ENCODE data around the gene ITGA2B.
"Not testable (repeated sequence)": the region's sequence is repeated elsewhere in the genome, so short reads cannot be mapped to it uniquely, and the experiment has no call there.

Gene ITGA2B

DNA sequence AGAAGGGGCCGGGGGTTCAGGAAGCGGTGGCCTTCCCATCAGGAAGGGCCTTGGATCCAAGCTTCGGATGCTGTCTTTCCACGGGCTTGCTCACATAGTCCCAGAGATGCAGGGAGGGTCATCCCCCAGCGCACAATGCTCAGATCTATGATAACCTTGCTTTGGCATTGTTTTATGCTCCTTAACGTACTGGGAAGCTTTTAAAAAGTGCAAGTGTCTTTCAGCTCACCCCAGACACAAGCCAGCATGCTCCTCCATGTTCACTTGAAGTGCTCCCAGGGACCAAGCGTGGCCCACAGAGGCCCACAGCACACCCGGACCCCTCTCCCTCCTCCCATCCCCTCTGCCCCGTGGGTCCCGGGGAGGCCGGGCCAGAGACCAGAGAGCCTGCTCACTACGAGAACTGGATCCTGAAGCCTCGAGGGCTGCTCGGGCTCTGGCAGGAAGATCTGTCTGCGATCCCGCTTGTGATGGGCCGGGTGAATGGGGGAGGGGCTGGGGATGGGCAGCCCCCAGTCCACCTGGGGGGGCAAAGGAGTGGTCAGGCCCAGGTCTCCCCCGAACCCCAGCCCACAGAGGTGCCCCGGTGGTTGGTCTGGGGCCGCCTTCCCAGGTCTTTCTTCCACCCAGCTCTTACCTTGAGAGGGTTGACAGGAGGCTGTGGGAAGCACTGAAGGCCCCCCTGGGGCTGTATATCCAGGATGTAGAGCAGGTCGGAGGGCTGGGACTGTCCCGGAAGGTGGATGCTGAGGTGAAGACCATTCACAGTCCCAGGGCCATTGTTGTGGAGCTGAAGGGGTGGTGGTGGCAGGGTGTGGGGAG is 14.0 kb downstream of the ITGA2B start:
- in situ Hi-C loops (cut with HindIII; ENCODE audit: low pct_ligation_motif_present, low pct_unique_long_range_greater_than_20kb, low sequenced_read_pairs), result no loop called here
- DNase-seq, result no peak

DNA sequence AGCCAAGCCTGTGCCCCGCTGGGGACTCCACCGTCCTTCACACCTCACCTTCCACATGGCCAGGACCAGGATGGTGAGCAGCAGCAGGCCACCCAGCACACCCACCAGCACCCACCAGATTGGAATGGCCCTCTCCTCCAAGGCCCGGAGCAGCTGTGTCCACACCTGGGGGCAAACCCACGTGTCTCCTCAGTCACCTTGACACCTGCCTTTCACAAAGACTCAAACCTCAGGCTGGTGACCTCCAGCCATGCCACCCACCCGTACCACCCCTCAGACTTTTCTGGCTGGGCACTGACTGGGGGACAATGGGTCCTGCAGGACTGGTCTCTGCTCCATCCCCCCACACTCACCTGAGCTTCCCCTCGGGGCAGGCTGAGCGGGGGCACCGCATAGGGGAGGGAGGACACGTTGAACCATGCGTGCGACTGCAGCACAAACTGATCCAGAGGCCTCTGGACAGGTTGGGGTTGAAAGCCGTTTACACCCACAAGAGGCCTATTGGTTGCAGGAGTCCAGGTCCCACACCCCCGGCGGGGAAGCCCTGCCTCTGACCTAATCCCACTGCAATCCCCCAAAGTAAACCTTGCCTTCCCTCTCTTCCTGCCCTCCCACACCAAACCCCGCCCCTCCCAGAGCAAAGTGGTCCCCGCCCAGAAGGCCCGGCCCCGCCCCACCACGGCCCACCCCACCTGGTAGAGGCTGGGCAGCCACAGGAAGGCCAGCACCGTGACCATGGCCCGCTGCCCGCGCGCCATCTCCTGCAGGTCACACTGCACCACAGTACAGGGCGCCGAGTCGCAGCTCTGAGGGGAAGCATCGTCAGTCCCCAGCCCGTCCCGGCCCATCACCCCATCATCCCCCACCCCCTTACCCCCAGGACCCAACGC is 14.9 kb downstream of the ITGA2B start:
- in situ Hi-C loops (cut with HindIII; ENCODE audit: low pct_ligation_motif_present, low pct_unique_long_range_greater_than_20kb, low sequenced_read_pairs), result no loop called here
- DNase-seq, result no peak

GRCh38 chr17:44372036-44372435 is 17.4 kb downstream of the ITGA2B start:
- no peak for DNase-seq
- in situ Hi-C loops (cut with HindIII; ENCODE audit: low pct_ligation_motif_present, low pct_unique_long_range_greater_than_20kb, low sequenced_read_pairs), result no loop called here

GRCh38 chr17:44369414-44370023 is 19.9 kb downstream of the ITGA2B start:
- in situ Hi-C loops (cut with HindIII; ENCODE audit: low pct_ligation_motif_present, low pct_unique_long_range_greater_than_20kb, low sequenced_read_pairs); DNase-seq: not testable (repeated sequence)

GRCh38 chr17:44368391-44369243 is 20.8 kb downstream of the ITGA2B start:
- in situ Hi-C loops (cut with HindIII; ENCODE audit: low pct_ligation_motif_present, low pct_unique_long_range_greater_than_20kb, low sequenced_read_pairs); DNase-seq: not testable (repeated sequence)

GRCh38 chr17:44367231-44367979 is 22.0 kb downstream of the ITGA2B start:
- in situ Hi-C loops (cut with HindIII; ENCODE audit: low pct_ligation_motif_present, low pct_unique_long_range_greater_than_20kb, low sequenced_read_pairs), result no loop called here
- DNase-seq, result no peak

GRCh38 chr17:44365051-44365450 is 24.4 kb downstream of the ITGA2B start:
- in situ Hi-C loops (cut with HindIII; ENCODE audit: low pct_ligation_motif_present, low pct_unique_long_range_greater_than_20kb, low sequenced_read_pairs), result not testable (repeated sequence)

DNA sequence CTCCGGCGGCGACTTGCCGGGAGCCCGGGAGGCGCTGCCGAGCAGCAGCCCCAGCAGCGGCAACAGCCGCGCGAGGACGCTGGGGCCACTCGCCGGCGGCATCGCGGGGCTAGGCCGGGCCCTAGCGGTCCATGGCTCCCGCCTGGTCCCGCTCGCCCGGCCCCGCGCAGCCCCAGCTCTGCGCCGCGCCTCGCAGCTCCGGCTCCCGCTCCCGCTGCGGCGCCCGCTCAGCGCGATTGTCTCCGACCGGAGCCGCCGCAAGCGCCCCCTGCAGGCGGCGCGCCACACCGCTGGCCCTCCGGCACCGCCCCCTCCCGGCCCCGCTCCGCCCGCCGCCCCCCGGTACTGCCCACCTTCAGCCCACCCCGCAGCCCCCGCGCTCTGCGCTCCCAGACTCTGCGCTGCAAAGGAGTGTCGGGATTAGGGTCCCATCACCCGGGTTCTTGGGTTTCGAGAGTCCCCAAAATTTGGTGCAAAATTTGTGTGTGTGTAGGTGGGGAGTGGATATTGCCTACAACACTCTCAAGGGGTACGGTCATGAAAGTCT is 25.8 kb downstream of the ITGA2B start, which contains the start of gene FAM171A2:
FAM171A2 (minus strand) TSS at position 241 of the 547 bp plus-strand sequence; CDS start at position 102, 139 bp downstream.
- peak; percentile 67 for DNase-seq
- in situ Hi-C loops (cut with HindIII; ENCODE audit: low pct_ligation_motif_present, low pct_unique_long_range_greater_than_20kb, low sequenced_read_pairs), result no loop called here

More at GRCh38 chr17:44365051-44365450, 24.4 kb downstream of the ITGA2B start:
- DNase-seq, result not testable (repeated sequence)

- DNase-seq, result peak; percentile 22
- in situ Hi-C loops (cut with HindIII; ENCODE audit: low pct_ligation_motif_present, low pct_unique_long_range_greater_than_20kb, low sequenced_read_pairs), result no loop called here
Measured at GRCh38 chr17:44362949-44363612, 26.4 kb downstream of the ITGA2B start.

DNA sequence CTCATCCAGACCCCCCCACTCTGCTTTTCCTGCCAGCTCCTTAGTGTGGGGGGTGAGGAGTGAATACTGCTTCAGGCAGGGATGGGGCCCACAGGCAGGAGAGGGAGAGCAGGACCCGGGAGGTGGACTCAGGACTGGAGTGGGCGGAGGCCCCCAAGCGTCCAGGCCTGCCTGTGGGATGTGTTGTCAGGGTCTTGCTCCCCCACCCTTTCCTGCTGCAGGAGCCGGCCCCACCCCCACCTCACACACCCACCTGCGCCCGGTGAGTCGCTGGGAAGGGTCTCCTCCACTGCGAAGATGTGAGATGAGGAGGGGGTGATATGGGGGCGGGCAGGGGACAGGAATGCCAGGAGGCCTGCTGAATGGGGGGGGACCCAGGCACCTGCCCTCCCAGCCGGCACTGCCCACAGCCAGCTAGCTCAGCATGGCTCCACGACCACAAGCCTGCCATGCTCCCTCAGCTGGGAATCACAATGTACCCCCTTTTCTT is 26.9 kb downstream of the ITGA2B start:
- in situ Hi-C loops (cut with HindIII; ENCODE audit: low pct_ligation_motif_present, low pct_unique_long_range_greater_than_20kb, low sequenced_read_pairs), result no loop called here
- no peak for DNase-seq

DNA sequence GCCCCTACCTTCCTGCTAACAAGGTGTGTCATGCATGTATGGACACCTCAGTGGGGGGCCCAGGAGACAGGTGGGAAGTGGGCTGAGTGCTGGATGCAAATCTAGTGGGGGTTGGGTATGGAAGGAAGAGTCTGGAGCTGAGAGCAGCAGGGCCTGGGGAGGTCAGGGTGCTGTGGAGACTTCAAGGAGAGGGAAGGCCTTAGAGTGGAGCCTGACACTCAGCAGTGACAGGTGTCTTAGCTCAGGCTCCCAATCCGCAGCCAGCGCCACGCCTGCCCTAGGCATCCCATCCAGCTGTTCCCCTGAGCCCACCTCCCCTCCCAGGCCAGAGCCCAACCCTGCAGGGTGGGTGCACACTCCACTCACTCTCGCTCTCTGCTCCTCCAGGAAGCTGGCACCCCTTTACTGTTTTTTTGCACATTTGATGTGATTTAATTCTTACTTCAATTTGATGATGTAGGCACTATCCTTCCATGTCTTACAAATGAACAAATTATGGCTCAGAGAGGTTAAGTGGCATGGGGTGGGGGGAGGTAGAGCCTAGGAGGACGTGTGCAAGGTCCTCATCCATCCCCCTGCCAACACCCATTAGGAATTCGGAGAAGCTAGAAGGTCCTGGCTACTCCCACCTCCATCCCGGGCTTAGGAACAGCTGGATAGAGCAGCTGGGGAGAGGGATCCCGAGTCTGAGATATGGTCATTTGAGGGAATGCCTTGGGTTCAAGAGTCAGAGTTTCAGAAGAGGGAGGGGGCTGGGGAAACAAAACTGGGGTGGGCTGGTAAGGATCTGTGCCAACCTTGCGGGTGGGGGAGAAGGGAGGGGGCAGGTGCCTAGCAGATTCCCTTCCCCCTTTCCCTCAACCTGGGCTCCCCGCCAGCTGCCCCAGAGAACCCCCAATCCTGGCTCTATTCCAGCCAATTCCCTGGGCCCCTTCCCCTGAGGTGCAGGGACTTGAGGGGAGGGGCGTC is 27.9 kb downstream of the ITGA2B start:
- no peak for DNase-seq
- in situ Hi-C loops (cut with HindIII; ENCODE audit: low pct_ligation_motif_present, low pct_unique_long_range_greater_than_20kb, low sequenced_read_pairs), result no loop called here

- in situ Hi-C loops (cut with HindIII; ENCODE audit: low pct_ligation_motif_present, low pct_unique_long_range_greater_than_20kb, low sequenced_read_pairs), result no loop called here
- no peak for DNase-seq
Measured at GRCh38 chr17:44360826-44361225, 28.6 kb downstream of the ITGA2B start.

- no peak for DNase-seq
- in situ Hi-C loops (cut with HindIII; ENCODE audit: low pct_ligation_motif_present, low pct_unique_long_range_greater_than_20kb, low sequenced_read_pairs), result no loop called here
Measured at GRCh38 chr17:44360144-44360533, 29.3 kb downstream of the ITGA2B start.

DNA sequence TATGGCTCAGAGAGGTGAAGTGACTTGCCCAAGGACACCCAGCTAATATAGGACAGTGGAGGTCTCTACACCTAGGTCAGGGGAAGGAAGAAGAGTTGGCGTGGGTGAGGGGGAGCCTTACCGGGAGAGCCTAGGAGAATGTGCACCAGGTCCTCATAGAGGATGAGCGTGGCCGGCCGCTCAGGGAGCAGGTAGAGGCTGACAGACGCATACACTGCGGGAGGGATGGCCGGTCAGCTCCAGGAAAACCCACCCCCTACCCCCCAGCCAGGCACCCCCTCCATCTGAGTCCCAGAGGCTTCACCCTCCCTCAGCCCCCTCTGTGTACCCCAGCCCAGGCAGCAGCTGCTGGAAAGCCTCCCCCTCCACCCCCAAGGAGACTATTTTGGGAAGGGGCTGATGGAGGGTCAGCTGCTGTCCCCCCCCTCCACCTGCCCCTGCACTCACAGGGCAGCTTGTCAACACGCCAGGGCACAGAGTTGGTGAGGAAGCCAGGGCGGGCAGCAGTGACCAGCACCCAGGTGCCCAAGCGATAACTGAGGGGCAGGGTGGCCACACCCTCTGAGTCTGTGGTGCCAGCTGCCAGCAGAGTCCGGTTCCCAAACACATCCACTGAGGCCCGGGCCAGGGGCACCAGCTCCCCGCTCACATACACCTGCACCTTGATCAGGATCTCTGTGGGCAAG is 29.8 kb downstream of the ITGA2B start:
- in situ Hi-C loops (cut with HindIII; ENCODE audit: low pct_ligation_motif_present, low pct_unique_long_range_greater_than_20kb, low sequenced_read_pairs), result no loop called here
- DNase-seq, result no peak

DNA sequence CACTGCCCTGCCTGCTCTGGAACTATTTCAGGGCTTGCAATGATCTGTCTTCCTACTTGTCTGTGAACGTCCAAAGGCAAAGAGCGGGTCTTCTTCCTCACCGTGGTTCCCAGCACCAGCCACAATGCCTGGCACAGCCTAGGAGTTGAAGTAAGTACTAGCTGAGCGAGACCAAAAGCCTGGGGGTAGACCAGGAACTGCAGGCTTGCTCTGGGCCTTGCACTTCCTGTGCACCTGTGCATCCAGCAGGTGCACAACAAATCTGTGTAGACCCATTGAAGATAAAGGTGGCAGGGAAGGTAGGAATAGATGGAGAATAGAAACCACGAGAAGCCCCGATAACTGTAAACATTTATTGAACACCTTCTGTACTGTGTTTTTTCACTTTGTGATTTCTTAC is 30.4 kb downstream of the ITGA2B start:
- in situ Hi-C loops (cut with HindIII; ENCODE audit: low pct_ligation_motif_present, low pct_unique_long_range_greater_than_20kb, low sequenced_read_pairs), result no loop called here
- no peak for DNase-seq
